Measurements from ENCODE around the gene ZCCHC8.

The ZCCHC8 gene

DNA sequence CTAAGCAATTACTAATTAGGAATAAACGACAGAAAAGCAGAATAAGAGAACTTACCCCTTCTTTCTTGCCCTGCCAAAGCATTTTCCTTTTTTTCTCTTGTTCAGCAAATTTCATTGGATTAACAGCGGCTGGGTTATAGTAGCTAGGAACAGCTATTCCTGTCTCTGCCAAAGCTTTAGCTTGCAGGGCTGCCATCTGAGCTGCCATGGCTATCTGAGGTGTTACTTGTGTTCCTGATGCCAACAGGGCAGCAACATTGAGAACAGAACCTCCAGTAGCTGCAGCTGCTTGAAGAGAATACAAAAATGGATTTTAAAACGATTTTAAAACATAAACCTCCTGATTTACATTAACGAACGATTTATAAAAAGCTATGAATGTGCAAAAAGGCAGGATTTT is 7.4 kb upstream of the ZCCHC8 start:
- H3K4me3 ChIP-seq (ENCODE audit: low read length), result no peak overlapping the region
- no peak for DNase-seq (ENCODE audit: low read depth)
- TF ChIP-seq, protein P1, sequence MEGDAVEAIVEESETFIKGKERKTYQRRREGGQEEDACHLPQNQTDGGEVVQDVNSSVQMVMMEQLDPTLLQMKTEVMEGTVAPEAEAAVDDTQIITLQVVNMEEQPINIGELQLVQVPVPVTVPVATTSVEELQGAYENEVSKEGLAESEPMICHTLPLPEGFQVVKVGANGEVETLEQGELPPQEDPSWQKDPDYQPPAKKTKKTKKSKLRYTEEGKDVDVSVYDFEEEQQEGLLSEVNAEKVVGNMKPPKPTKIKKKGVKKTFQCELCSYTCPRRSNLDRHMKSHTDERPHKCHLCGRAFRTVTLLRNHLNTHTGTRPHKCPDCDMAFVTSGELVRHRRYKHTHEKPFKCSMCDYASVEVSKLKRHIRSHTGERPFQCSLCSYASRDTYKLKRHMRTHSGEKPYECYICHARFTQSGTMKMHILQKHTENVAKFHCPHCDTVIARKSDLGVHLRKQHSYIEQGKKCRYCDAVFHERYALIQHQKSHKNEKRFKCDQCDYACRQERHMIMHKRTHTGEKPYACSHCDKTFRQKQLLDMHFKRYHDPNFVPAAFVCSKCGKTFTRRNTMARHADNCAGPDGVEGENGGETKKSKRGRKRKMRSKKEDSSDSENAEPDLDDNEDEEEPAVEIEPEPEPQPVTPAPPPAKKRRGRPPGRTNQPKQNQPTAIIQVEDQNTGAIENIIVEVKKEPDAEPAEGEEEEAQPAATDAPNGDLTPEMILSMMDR (conservative IDR thresholded peaks at IDR 0.05; ENCODE audit: low read length), result no peak

DNA sequence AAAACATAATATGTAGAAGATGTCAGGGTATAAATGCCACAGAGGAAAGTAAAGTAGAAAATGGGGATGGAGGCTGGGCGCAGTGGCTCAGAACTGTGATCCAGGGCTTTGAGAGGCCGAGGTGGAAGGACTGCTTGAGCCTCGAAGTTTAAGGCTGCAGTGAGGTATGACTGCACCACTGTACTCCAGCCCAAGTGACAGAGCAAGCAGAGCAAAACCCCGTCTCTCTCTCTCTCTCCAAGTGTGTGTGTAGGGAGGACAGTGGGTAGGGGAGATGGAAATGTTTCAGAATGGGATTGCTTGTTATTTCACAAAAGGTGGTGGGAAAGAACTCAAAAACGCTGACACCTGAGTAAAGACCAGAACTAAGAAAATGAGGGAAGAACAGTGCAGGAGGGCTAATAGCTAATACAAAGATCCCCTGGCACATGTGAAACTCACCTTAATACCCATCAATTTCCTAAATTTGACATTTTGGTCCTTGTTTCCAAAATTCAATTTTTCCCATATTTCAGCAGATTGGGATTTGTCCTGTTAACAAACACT is 5.7 kb upstream of the ZCCHC8 start:
- no peak for DNase-seq (ENCODE audit: low read depth)
- no peak overlapping the region for H3K4me3 ChIP-seq (ENCODE audit: low read length)
- TF ChIP-seq, protein P1 (conservative IDR thresholded peaks at IDR 0.05; ENCODE audit: low read length), result no peak

DNA sequence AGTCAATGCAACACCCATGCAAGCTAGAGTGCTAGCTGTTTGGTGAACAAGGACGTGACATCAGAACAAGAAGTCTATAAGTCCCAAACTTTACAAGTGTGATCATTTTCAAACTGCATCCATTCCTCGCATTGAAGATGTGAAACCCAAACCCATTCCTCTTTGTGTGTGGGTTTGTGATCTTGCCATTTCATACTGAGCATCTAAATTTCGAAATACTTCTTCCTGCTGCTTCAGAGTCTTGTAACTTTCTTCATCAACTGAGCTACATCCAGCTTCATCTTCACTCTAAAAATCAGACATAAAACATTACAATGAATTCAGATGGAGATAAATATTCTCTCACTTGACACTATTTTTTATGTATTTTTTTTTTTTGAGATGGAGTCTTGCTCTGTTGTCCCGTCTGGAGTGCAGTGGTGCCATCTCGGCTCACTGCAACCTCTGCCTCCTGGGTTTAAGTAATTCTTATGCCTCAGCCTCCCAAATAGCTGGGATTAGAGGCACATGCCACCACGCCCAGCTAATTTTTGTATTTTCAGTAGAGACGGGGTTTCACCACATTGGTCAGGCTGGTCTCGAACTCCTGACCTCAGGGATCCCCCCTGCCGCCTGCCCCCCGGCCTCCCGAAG is 4.8 kb upstream of the ZCCHC8 start:
- DNase-seq (ENCODE audit: low read depth), result peak; percentile 35
- H3K4me3 ChIP-seq (ENCODE audit: low read length), result no peak overlapping the region
- TF ChIP-seq, protein P1 (conservative IDR thresholded peaks at IDR 0.05; ENCODE audit: low read length), result no peak

DNA sequence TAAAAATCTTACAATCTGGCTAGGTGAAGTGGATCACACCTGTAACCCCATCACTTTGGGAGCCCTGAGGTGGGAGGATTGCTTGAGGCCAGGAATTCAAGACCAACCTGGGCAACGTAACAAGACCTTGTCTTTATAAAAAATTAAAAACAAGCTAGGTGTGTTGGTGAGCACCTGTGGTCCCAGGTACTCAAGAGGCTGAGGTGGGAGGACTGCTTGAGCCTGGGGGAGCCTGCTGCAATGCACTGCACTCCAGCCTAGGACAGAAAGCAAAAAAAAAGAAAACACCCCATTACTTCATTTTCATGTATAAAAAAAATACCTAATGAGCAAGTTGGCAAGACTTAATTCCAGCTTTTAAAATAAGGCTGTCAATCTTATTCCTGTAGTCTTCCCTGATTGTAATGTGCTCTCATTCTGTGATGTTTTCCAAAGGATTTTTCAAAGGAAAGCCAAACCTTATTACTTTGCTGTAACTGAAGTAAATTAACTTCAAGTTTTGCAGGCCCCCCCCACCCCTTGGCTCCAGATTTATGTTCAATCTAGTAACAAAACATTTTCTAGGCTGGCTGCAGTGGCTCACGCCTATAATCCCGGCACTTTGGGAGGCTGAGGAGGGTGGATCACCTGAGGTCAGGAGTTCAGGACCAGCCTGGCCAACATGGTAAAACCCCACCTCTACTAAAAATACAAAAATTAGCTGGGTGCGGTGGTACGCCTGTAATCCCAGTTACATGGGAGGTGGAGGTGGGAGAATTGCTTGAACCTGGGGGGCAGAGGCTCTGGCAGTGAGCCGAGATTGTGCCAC is 3.3 kb upstream of the ZCCHC8 start:
- DNase-seq (ENCODE audit: low read depth), result no peak
- no peak overlapping the region for H3K4me3 ChIP-seq (ENCODE audit: low read length)
- TF ChIP-seq, protein P1 (conservative IDR thresholded peaks at IDR 0.05; ENCODE audit: low read length), result no peak

DNA sequence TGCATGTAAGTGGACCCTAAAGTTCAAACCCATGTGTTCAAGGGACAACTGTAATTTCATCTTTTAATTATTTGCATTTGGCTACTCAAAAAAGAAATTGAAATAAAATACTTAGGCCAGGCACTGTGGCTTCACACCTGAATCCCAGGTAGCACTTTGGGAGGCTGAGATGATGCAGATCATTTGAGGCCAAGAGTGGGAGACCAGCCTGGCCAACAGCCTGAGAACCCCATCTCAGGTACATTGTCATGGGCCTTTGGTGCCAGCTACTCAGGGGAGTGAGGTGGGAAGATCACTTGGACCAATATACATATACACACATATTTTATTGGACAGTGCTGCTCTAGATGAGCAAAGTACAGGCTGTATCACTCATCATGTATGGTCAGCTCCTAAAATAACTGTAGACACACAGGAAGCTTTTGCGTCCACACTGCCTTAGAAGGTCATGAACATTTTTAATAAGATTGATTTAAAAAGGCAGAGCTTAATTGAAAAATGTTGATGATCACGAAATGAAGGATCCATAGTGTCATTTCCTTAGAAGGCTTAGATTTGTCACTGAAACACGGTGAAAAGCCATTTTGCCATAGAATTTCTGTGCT is 2.5 kb upstream of the ZCCHC8 start:
- TF ChIP-seq, protein P1 (conservative IDR thresholded peaks at IDR 0.05; ENCODE audit: low read length), result no peak

DNA sequence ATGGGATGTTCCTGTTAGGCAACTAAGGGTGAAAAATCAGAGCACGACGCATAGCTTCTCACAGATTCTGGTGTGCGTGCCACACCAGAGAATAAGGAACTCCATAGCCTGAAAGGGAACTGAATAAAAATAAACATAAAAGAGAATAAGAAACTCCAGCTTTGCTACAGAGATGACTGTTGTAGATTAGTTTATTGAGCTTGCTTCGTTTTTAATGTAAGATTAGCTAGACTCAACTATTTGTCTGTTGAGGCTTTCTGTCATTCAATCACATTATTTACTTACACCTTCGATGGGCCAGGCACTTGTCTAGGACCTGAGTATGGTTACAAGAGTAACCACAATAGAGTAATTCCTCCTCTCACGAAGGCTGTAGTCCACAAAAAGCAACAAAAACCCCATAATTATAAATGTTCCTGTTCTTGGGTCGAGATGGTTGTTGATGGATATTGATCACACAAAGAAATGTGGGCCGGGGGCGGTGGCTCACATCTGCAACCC is 807 bp upstream of the ZCCHC8 start:
- DNase-seq (ENCODE audit: low read depth), result no peak
- peak overlapping the region; percentile 60 for H3K4me3 ChIP-seq (ENCODE audit: low read length)
- TF ChIP-seq, protein P1 (conservative IDR thresholded peaks at IDR 0.05; ENCODE audit: low read length), result no peak

More for the DNA sequence above, 2.5 kb upstream of the ZCCHC8 start:
- H3K4me3 ChIP-seq (ENCODE audit: low read length), result no peak overlapping the region
- DNase-seq (ENCODE audit: low read depth), result no peak

Measured in AG10803 (cell line).